GF-D8 (cell line): ENCODE results near the gene ATP1B1.

Experiments used
- DNase-seq: peaks from one replicate; lab custom pipeline; 2025; lab: John Stamatoyannopoulos, UW

The ATP1B1 gene

GRCh38 chr1:169106095-169106920, at the start of gene ATP1B1:
TSS of gene ATP1B1 (plus strand) at chr1:169106690. CDS start at chr1:169106830, 140 bp downstream.
- DNase-seq = peak; percentile 15

GRCh38 chr1:169059421-169059820, 47.1 kb upstream of the ATP1B1 start:
- DNase-seq = no peak

- DNase-seq = no peak
Measured at GRCh38 chr1:169060043-169060722, 46.3 kb upstream of the ATP1B1 start.

GRCh38 chr1:169060919-169061639, 45.4 kb upstream of the ATP1B1 start:
- DNase-seq = peak; percentile 47

- no peak for DNase-seq
Measured at GRCh38 chr1:169062152-169062551, 44.3 kb upstream of the ATP1B1 start.

GRCh38 chr1:169064103-169064502, 42.4 kb upstream of the ATP1B1 start:
- DNase-seq = no peak

- no peak for DNase-seq
Measured at GRCh38 chr1:169070547-169070946, 35.9 kb upstream of the ATP1B1 start.

GRCh38 chr1:169070958-169071357, 35.5 kb upstream of the ATP1B1 start:
- DNase-seq = no peak

- no peak for DNase-seq
Measured at GRCh38 chr1:169072945-169073725, 33.4 kb upstream of the ATP1B1 start.

GRCh38 chr1:169078163-169078883, 28.2 kb upstream of the ATP1B1 start:
- no peak for DNase-seq

GRCh38 chr1:169081503-169082123, 24.9 kb upstream of the ATP1B1 start:
- DNase-seq = no peak

GRCh38 chr1:169085911-169086310, 20.6 kb upstream of the ATP1B1 start:
- no peak for DNase-seq

- no peak for DNase-seq
Measured at GRCh38 chr1:169086603-169087455, 19.7 kb upstream of the ATP1B1 start.

- DNase-seq = no peak
Measured at GRCh38 chr1:169087876-169088275, 18.6 kb upstream of the ATP1B1 start.

- DNase-seq = no peak
Measured at GRCh38 chr1:169089776-169090175, 16.7 kb upstream of the ATP1B1 start.

- DNase-seq = no peak
Measured at GRCh38 chr1:169090308-169090899, 16.1 kb upstream of the ATP1B1 start.

GRCh38 chr1:169090900-169091311, 15.6 kb upstream of the ATP1B1 start:
- DNase-seq = no peak

GRCh38 chr1:169091480-169091941, 15.0 kb upstream of the ATP1B1 start:
- no peak for DNase-seq

GRCh38 chr1:169092399-169092798, 14.1 kb upstream of the ATP1B1 start:
- DNase-seq = no peak
